ENCODE results near the gene REN. TPM values are rescaled to one million over a fixed set of nuclear protein-coding genes. Genes with fewer than 3 reads are reported as not detected.
A peak's percentile ranks its signal among the peaks of the same experiment; 100 is the strongest.

Gene REN
- total and polyA plus RNA-seq, 9 of the 15 experiments (the other 6 are each of a cell fraction or from before 2014, with no cell fraction given): 1.7 to 9.9 (median 3.1) TPM

GRCh38 chr1:204151552-204152309, 14.4 kb downstream of the REN start, which contains the start of gene ETNK2:
TSS of gene ETNK2 (minus strand) at chr1:204152044. CDS start at chr1:204151852, 192 bp downstream.
- Histone ChIP-seq H3K27me3 (ENCODE audit: control insufficient read depth in 2 of 2, insufficient read depth in 2 of 2, low read length in 2 of 2) (peaks cover 13 to 64% of the 10 kb centered on the region in 2 experiments), H3K4me2 (ENCODE audit: insufficient read depth, low read length) (peak within 1 kb of the TSS; percentile 17; the same call in 1 of the 2 replicates), H3K9ac (ENCODE audit: insufficient read depth in 1 of 2, low read depth in 2 of 2, low read length in 2 of 2) (peak within 1 kb of the TSS in 1 of 2 experiments; percentile 39; a peak in 1 of 4 replicates), H3K36me3 (ENCODE audit: control insufficient read depth, insufficient read depth, low read length) (no peaks in the 10 kb centered on the region), H3K27ac (ENCODE audit: extremely low read depth, low read depth, low read length) (no peak within 1 kb of the TSS), H3K9me3 (replicated peaks; ENCODE audit: control insufficient read depth, insufficient read depth, low read depth, low read length) (no peaks in the 10 kb centered on the region), H4K20me1 (replicated peaks; ENCODE audit: control insufficient read depth, insufficient read depth, low read length) (peaks cover 11% of the 10 kb centered on the region), H2AFZ (ENCODE audit: low read depth, low read length) (no peak within 1 kb of the TSS), H3K4me3 (peak within 1 kb of the TSS; percentile 26), H3K79me2 (ENCODE audit: control insufficient read depth, insufficient read depth, low read length) (no peaks in the 10 kb centered on the region), H3K9me1 (ENCODE audit: control insufficient read depth, insufficient read depth, low read length) (peaks cover 3% of the 10 kb centered on the region), H3K4me1 (replicated peaks in 1 of 2; ENCODE audit: control insufficient read depth in 2 of 2, insufficient read depth in 2 of 2, low read length in 2 of 2) (peaks cover 0 to 21% of the 10 kb centered on the region in 2 experiments; a peak in 2 of 5 replicates)
- ATAC-seq (peak; percentile 70), FAIRE-seq (no peak), DNase-seq (ENCODE audit: extremely low read depth in 1 of 4, low spot score in 3 of 4) (peak; percentile 36 to 99 (median 90))
- CTCF ChIA-PET (ENCODE audit: low intra/inter-chr PET ratio): no interaction called here
- BruUV-seq (replicated peaks): no TSS peak
- in situ Hi-C loops (cut with MboI) (no loop called here), intact Hi-C loops (cut with micrococcal nuclease) (no loop called here)
- 9% methylated on average over 48 of the region's 94 CpGs for WGBS (ENCODE audit: insufficient coverage, low coverage, missing lambda C conversion rate)
- POLR2A ChIA-PET: no interaction called here
- TF ChIP-seq TFAP4 (CRISPR knock-in tag; IDR thresholded peaks at IDR 0.05; ENCODE audit: borderline replicate concordance) (0 out of 2 replicates have a peak, but pooled peaks have one; percentile 15), POLR2AphosphoS5 (IDR thresholded peaks at IDR 0.05; ENCODE audit: control insufficient read depth, insufficient read depth, low read depth, low read length) (no peak), RBM15 (IDR thresholded peaks at IDR 0.05; ENCODE audit: insufficient read depth, low read length) (no peak), VEZF1 (CRISPR knock-in tag; IDR thresholded peaks at IDR 0.05) (peak; percentile 78), CCNT2 (IDR thresholded peaks at IDR 0.05; ENCODE audit: borderline replicate concordance, extremely low read depth, insufficient read length, low read depth, low read length) (peak; percentile 37), MCM7 (IDR thresholded peaks at IDR 0.05) (no peak), FOXO4 (CRISPR knock-in tag; IDR thresholded peaks at IDR 0.05) (no peak), TCF7L2 (IDR thresholded peaks at IDR 0.05; ENCODE audit: low read depth, low read length) (no peak), CREBBP (IDR thresholded peaks at IDR 0.05; ENCODE audit: low read depth, low read length) (no peak), ETS1 (conservative IDR thresholded peaks at IDR 0.05; ENCODE audit: control insufficient read depth, low read depth, low read length) (no peak), MIER1 (IDR thresholded peaks at IDR 0.05; ENCODE audit: low read depth) (no peak), JUNB (CRISPR knock-in tag; conservative IDR thresholded peaks at IDR 0.05) (no peak), MXD1 (CRISPR knock-in tag; IDR thresholded peaks at IDR 0.05; ENCODE audit: borderline replicate concordance, poor library complexity, severe bottlenecking) (no peak), ZBTB7A (IDR thresholded peaks at IDR 0.05; ENCODE audit: borderline replicate concordance, control insufficient read depth, low read depth, low read length) (peak; percentile 90)

Data from K562 (cell line).